RWPE1 (cell line): ENCODE results near the gene SV2B.

Experiments used
- CTCF ChIA-PET: fragments of 350-600 bp; sonication (Branson Sonifier 250); formaldehyde crosslinking; extraction: SDS; loops from one replicate; lab custom pipeline; 2021; lab: Yijun Ruan, JAX
- POLR2A ChIA-PET: fragments of 400-600 bp; formaldehyde crosslinking; extraction: SDS; loops from one replicate; lab custom pipeline; 2020; ENCODE audit warnings: antibody characterized with exemption; ENCODE audit not compliant: low non-redundant PET; lab: Yijun Ruan, JAX
- DNase-seq: peaks from one replicate; pipeline ENCODE4 v3.0.0; 2012; ENCODE audit warnings: low spot score
- H3K27ac ChIP-seq: fragments of 450-650 bp; 2 replicates; pipeline ENCODE4 v1.5.1; 2017
- CTCF ChIP-seq: fragments of 450-650 bp; conservative IDR thresholded peaks from 2 replicates; pipeline ENCODE4 v1.5.1; 2017; ENCODE audit warnings: low read depth, mild to moderate bottlenecking

The SV2B gene

GRCh38 chr15:91196127-91196526, 96.1 kb downstream of the SV2B start:
- TF ChIP-seq CTCF, result no peak
- POLR2A ChIA-PET, result no interaction called here
- no peak overlapping the region for H3K27ac ChIP-seq
- no peak for DNase-seq
- CTCF ChIA-PET, result no interaction called here

- TF ChIP-seq CTCF, result no peak
- no peak overlapping the region for H3K27ac ChIP-seq
- POLR2A ChIA-PET, result no interaction called here
- DNase-seq, result no peak
- CTCF ChIA-PET, result no interaction called here
Observed at GRCh38 chr15:91196768-91197167, 96.7 kb downstream of the SV2B start.

GRCh38 chr15:91199511-91199910, 99.5 kb downstream of the SV2B start:
- ChIA-PET POLR2A (no interaction called here), CTCF (no interaction called here)
- H3K27ac ChIP-seq, result no peak overlapping the region
- no peak for TF ChIP-seq CTCF
- DNase-seq, result no peak

GRCh38 chr15:91200101-91200754, 100.2 kb downstream of the SV2B start:
- no peak for TF ChIP-seq CTCF
- CTCF ChIA-PET, result no interaction called here
- no peak for DNase-seq
- no peak overlapping the region for H3K27ac ChIP-seq
- POLR2A ChIA-PET, result no interaction called here

- ChIA-PET POLR2A (no interaction called here), CTCF (no interaction called here)
- no peak overlapping the region for H3K27ac ChIP-seq
- no peak for TF ChIP-seq CTCF
- no peak for DNase-seq
Observed at GRCh38 chr15:91202510-91203102, 102.5 kb downstream of the SV2B start.

GRCh38 chr15:91203619-91204203, 103.7 kb downstream of the SV2B start:
- CTCF ChIA-PET, result no interaction called here
- H3K27ac ChIP-seq, result no peak overlapping the region
- no peak for TF ChIP-seq CTCF
- POLR2A ChIA-PET, result no interaction called here
- DNase-seq, result no peak
